ENCODE results near the gene TRRAP. TPM values are rescaled to one million over a fixed set of nuclear protein-coding genes. Genes with fewer than 3 reads are reported as not detected.

The TRRAP gene
- total RNA-seq, 2 donors from 2014 or later, result 23.4 to 24.3 TPM

- peak overlapping the region in 1 of 2 donors; percentile 1 for H3K27ac ChIP-seq
- no peak for TF ChIP-seq CTCF (IDR thresholded peaks at IDR 0.05)
- H3K9me3 ChIP-seq, result no peaks in the 10 kb centered on the region
- no peaks in the 10 kb centered on the region for H3K27me3 ChIP-seq
- no peak overlapping the region for H3K4me3 ChIP-seq
- no peak for DNase-seq (ENCODE audit: low spot score)
- peaks cover 21% of the 10 kb centered on the region for H3K36me3 ChIP-seq
- H3K4me1 ChIP-seq, result peaks cover 0 to 24% of the 10 kb centered on the region in 2 donors
Observed at GRCh38 chr7:99024066-99024465, 145.7 kb downstream of the TRRAP start.

- no peak for DNase-seq (ENCODE audit: low spot score)
- H3K4me1 ChIP-seq, result peaks cover 0 to 35% of the 10 kb centered on the region in 2 donors
- H3K9me3 ChIP-seq, result peaks cover 0 to 5% of the 10 kb centered on the region in 2 donors
- no peak overlapping the region for H3K27ac ChIP-seq
- no peak for TF ChIP-seq CTCF (IDR thresholded peaks at IDR 0.05)
- H3K4me3 ChIP-seq, result no peak overlapping the region
- no peaks in the 10 kb centered on the region for H3K27me3 ChIP-seq
- H3K36me3 ChIP-seq, result peaks cover 42% of the 10 kb centered on the region
Observed at GRCh38 chr7:99027241-99027640, 148.9 kb downstream of the TRRAP start.

GRCh38 chr7:99027841-99028240, 149.5 kb downstream of the TRRAP start:
- Histone ChIP-seq H3K27me3 (no peaks in the 10 kb centered on the region), H3K9me3 (peaks cover 0 to 5% of the 10 kb centered on the region in 2 donors), H3K27ac (no peak overlapping the region), H3K36me3 (peaks cover 48% of the 10 kb centered on the region), H3K4me3 (no peak overlapping the region), H3K4me1 (peaks cover 0 to 34% of the 10 kb centered on the region in 2 donors)
- TF ChIP-seq CTCF (IDR thresholded peaks at IDR 0.05), result no peak
- no peak for DNase-seq (ENCODE audit: low spot score)

GRCh38 chr7:99028261-99028973, 150.1 kb downstream of the TRRAP start:
- H3K36me3 ChIP-seq, result peaks cover 54% of the 10 kb centered on the region
- no peaks in the 10 kb centered on the region for H3K27me3 ChIP-seq
- no peak for TF ChIP-seq CTCF (IDR thresholded peaks at IDR 0.05)
- H3K4me1 ChIP-seq, result peaks cover 0 to 33% of the 10 kb centered on the region in 2 donors
- H3K27ac ChIP-seq, result peak overlapping the region in 1 of 2 donors; percentile 31
- peaks cover 0 to 5% of the 10 kb centered on the region in 2 donors for H3K9me3 ChIP-seq
- DNase-seq (ENCODE audit: low spot score), result no peak
- H3K4me3 ChIP-seq, result no peak overlapping the region

GRCh38 chr7:99029466-99030435, 151.4 kb downstream of the TRRAP start:
- DNase-seq (ENCODE audit: low spot score), result no peak
- TF ChIP-seq CTCF (IDR thresholded peaks at IDR 0.05), result no peak
- peaks cover 0 to 22% of the 10 kb centered on the region in 2 donors for H3K4me1 ChIP-seq
- no peaks in the 10 kb centered on the region for H3K27me3 ChIP-seq
- H3K4me3 ChIP-seq, result no peak overlapping the region
- peaks cover 68% of the 10 kb centered on the region for H3K36me3 ChIP-seq
- H3K27ac ChIP-seq, result peak overlapping the region; percentile 80 to 87
- peaks cover 0 to 5% of the 10 kb centered on the region in 2 donors for H3K9me3 ChIP-seq
